Stimulated activated naive B cell treated with anti-CD40 and anti-IgM and Interleukin-4, amounts not matched to agents 10 μg/mL and 1 μg/mL and 100 μg/mL, for 72 hours (primary cell): ENCODE results near the gene C16orf92.
A peak's percentile ranks its signal among the peaks of the same experiment; 100 is the strongest.
"Not testable (repeated sequence)": the region's sequence is repeated elsewhere in the genome, so short reads cannot be mapped to it uniquely, and the experiment has no call there.

ENCODE experiments used
- ATAC-seq, 2 donors: fragments of 150-1000 bp; cut with Tn5 transposase; replicated peaks; 2 replicates each; pipeline ENCODE4 v1.10.0; 2021; ENCODE audit warnings: moderate library complexity in 1 of 2
- DNase-seq: peaks from one replicate; pipeline ENCODE4 v3.0.0; 2021
- H3K27ac Mint-ChIP-seq: one replicate; pipeline ENCODE4 v1.8.0; 2022; ENCODE audit warnings: mild to moderate bottlenecking, mixed read lengths
- H3K27me3 Mint-ChIP-seq, 2 donors: one replicate each; pipeline ENCODE4 v1.8.0; 2022; ENCODE audit warnings: mixed read lengths in 2 of 2
- H3K36me3 Mint-ChIP-seq, 2 donors: one replicate each; pipeline ENCODE4 v1.8.0; 2022; ENCODE audit warnings: mixed read lengths in 2 of 2, mild to moderate bottlenecking in 1 of 2
- H3K4me1 Mint-ChIP-seq, 2 donors: one replicate each; pipeline ENCODE4 v1.8.0; 2022; ENCODE audit warnings: mixed read lengths in 2 of 2, mild to moderate bottlenecking in 1 of 2
- H3K4me3 Mint-ChIP-seq, 2 donors: one replicate each; pipeline ENCODE4 v1.8.0; 2022; ENCODE audit warnings: mild to moderate bottlenecking in 2 of 2, mixed read lengths in 2 of 2, moderate library complexity in 1 of 2
- H3K9me3 Mint-ChIP-seq, 2 donors: one replicate each; pipeline ENCODE4 v1.8.0; 2022; ENCODE audit warnings: mixed read lengths in 2 of 2, mild to moderate bottlenecking in 1 of 2

The C16orf92 gene

GRCh38 chr16:30005341-30006094 lies 17.5 kb upstream of the C16orf92 start:
- ATAC-seq (peak; percentile 71 to 79), DNase-seq (no peak)
- peaks cover 24 to 38% of the 10 kb centered on the region in 2 donors for H3K36me3 Mint-ChIP-seq
- peaks cover 24% of the 10 kb centered on the region in 2 donors for H3K4me1 Mint-ChIP-seq
- H3K27me3 Mint-ChIP-seq: peaks cover 16 to 17% of the 10 kb centered on the region in 2 donors
- H3K4me3 Mint-ChIP-seq: no peak overlapping the region
- no peaks in the 10 kb centered on the region for H3K9me3 Mint-ChIP-seq
- no peak overlapping the region for H3K27ac Mint-ChIP-seq

- Mint-ChIP-seq H3K36me3 (peaks cover 24 to 38% of the 10 kb centered on the region in 2 donors), H3K27me3 (peaks cover 17 to 19% of the 10 kb centered on the region in 2 donors)
- ATAC-seq: no peak
Measured at GRCh38 chr16:30006095-30006473, 16.9 kb upstream of the C16orf92 start.

DNA sequence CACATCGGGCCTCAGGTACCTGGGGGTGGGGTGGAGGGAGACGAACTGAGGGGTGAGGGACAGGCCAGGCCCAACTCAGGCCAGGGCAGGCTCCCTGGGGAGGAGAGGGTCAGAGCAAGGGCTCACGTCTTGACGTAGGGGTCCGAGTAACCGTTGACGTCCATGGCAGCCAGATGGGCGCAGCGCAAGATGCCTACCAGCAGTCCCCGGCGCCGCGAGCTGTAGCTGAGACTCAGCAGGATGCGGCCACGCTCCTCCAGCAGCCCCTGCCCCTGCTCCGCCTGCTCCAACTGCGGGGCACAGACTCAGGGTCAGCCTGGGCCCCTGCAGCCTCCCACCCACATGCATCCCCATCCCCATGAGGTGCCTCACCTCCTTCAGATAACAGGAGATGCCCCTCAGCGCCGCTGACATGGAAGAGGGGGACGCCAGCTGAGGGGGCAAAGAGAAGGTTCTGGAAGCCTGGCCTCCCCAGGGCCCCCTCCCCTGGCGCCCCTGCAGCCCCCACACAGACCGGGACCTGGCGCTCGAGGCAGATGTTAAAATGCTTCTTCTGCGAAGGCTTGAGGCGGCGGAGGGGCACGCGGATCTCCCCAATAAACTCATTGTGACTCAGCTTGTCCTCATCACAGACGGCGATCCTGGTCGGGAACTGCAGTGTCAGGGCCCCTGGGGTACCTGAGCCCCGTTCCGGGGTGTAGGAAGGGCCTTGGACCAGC lies 16.2 kb upstream of the C16orf92 start:
- ATAC-seq (no peak), DNase-seq (no peak)
- Mint-ChIP-seq H3K27me3 (peaks cover 22 to 25% of the 10 kb centered on the region in 2 donors), H3K4me1 (peaks cover 25 to 34% of the 10 kb centered on the region in 2 donors), H3K36me3 (peaks cover 18 to 32% of the 10 kb centered on the region in 2 donors), H3K4me3 (no peak overlapping the region), H3K27ac (no peak overlapping the region), H3K9me3 (no peaks in the 10 kb centered on the region)

More at GRCh38 chr16:30006095-30006473, 16.9 kb upstream of the C16orf92 start:
- Mint-ChIP-seq H3K9me3 (no peaks in the 10 kb centered on the region), H3K27ac (no peak overlapping the region), H3K4me1 (peaks cover 25 to 27% of the 10 kb centered on the region in 2 donors), H3K4me3 (no peak overlapping the region)
- no peak for DNase-seq

GRCh38 chr16:30007378-30007895 lies 15.6 kb upstream of the C16orf92 start:
- ATAC-seq (no peak), DNase-seq (no peak)
- Mint-ChIP-seq H3K36me3 (peaks cover 13 to 30% of the 10 kb centered on the region in 2 donors), H3K27me3 (peaks cover 26 to 30% of the 10 kb centered on the region in 2 donors), H3K4me3 (no peak overlapping the region), H3K9me3 (no peaks in the 10 kb centered on the region), H3K27ac (peak overlapping the region; percentile 80), H3K4me1 (peaks cover 27 to 40% of the 10 kb centered on the region in 2 donors)

GRCh38 chr16:30009085-30009862 lies 13.7 kb upstream of the C16orf92 start:
- Mint-ChIP-seq H3K27ac (no peak overlapping the region), H3K4me3 (peak overlapping the region in 1 of 2 donors; percentile 70), H3K27me3 (peaks cover 26 to 30% of the 10 kb centered on the region in 2 donors), H3K9me3 (no peaks in the 10 kb centered on the region), H3K4me1 (peaks cover 23 to 40% of the 10 kb centered on the region in 2 donors), H3K36me3 (peaks cover 6 to 16% of the 10 kb centered on the region in 2 donors)
- ATAC-seq: no peak
- no peak for DNase-seq

- Mint-ChIP-seq H3K4me3 (peak overlapping the region; percentile 61 to 72), H3K9me3 (no peaks in the 10 kb centered on the region), H3K4me1 (peaks cover 17 to 30% of the 10 kb centered on the region in 2 donors), H3K27me3 (peaks cover 26 to 31% of the 10 kb centered on the region in 2 donors), H3K36me3 (peaks cover 5 to 14% of the 10 kb centered on the region in 2 donors), H3K27ac (no peak overlapping the region)
- DNase-seq (no peak), ATAC-seq (peak in 1 of 2 donors; percentile 13)
Measured at GRCh38 chr16:30009990-30010843, 12.8 kb upstream of the C16orf92 start.

GRCh38 chr16:30010844-30011713 lies 11.9 kb upstream of the C16orf92 start, which contains the start of gene DOC2A:
Gene DOC2A, minus strand, starts transcription at chr16:30011027. Its CDS starts 805 bp downstream, at chr16:30010222.
- Mint-ChIP-seq H3K27me3 (peaks cover 26 to 37% of the 10 kb centered on the region in 2 donors), H3K36me3 (peaks cover 5 to 14% of the 10 kb centered on the region in 2 donors), H3K9me3 (no peaks in the 10 kb centered on the region), H3K4me1 (peaks cover 14 to 27% of the 10 kb centered on the region in 2 donors), H3K27ac (peak within 1 kb of the TSS; percentile 85), H3K4me3 (peak within 1 kb of the TSS; percentile 83 to 90)
- DNase-seq: no peak
- ATAC-seq: peak; percentile 52 to 61

DNA sequence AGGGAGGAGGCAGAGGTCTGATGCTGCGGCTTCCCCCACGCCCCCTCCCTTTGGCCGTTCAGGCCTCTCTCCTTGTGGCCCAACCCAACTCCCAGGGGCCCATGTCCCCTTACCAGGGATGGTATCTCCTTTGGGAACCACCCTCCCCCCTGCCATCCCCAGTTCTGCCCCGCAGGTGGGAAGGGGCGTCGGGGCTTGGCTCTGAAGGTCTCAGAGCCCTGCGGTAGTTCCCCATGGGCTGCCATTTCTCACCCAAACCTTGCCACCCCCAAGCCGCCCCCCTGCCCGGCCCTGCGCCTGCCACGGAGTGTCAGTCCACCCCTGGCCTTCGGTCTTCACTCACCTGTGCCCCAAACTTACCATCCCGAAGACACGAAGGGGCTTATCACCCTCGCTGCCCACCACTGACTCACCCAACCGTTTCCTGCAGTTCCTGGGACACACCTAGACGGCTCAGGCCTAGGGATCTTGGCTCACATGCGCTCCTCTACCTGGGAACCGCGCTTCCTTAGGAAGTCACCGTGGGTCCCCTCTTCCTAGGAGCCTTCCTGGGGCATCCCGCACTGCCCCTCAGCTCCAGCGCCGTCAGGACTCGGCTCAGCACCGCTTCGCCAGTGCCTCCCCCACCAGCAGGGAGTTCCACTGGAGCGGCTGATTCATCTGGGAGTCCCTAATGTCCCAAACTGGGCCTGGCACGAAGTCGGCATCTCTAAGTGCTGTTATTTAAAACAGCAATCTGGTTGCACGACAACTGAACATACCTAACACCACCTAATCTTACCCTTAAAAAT lies 11.1 kb upstream of the C16orf92 start:
- peak overlapping the region; percentile 85 for H3K27ac Mint-ChIP-seq
- H3K36me3 Mint-ChIP-seq: peaks cover 5 to 11% of the 10 kb centered on the region in 2 donors
- ATAC-seq (no peak), DNase-seq (no peak)
- H3K4me1 Mint-ChIP-seq: peaks cover 14 to 27% of the 10 kb centered on the region in 2 donors
- H3K9me3 Mint-ChIP-seq: no peaks in the 10 kb centered on the region
- H3K4me3 Mint-ChIP-seq: peak overlapping the region; percentile 83 to 90
- H3K27me3 Mint-ChIP-seq: peaks cover 31 to 42% of the 10 kb centered on the region in 2 donors

- not testable (repeated sequence) for H3K36me3 Mint-ChIP-seq, H3K9me3 Mint-ChIP-seq, H3K27ac Mint-ChIP-seq, H3K4me3 Mint-ChIP-seq, DNase-seq, ATAC-seq
- Mint-ChIP-seq H3K4me1 (peaks cover 14 to 27% of the 10 kb centered on the region in 2 donors), H3K27me3 (peaks cover 31 to 49% of the 10 kb centered on the region in 2 donors)
Measured at GRCh38 chr16:30012598-30012997, 10.4 kb upstream of the C16orf92 start.

DNA sequence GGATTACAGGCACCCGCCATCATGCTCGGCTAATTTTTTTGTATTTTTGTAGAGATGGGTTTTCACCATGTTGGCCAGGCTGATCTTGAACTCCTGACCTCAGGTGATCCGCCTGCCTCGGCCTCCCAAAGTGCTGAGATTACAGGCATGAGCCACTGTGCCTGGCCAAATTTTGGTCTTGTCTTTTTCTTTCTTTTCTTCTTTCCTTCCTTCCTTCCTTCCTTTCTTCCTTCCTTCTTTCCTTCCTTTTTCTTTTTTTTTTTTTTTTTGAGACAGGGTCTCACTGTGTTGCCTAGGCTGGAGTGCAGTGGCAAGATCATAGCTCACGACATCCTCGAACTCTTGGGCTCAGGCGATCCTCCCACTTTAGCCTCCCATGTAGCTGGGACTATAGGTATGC lies 7.5 kb upstream of the C16orf92 start:
- not testable (repeated sequence) for H3K36me3 Mint-ChIP-seq, H3K9me3 Mint-ChIP-seq, DNase-seq, ATAC-seq, H3K4me3 Mint-ChIP-seq
- H3K27ac Mint-ChIP-seq: peak overlapping the region; percentile 52
- H3K4me1 Mint-ChIP-seq: peaks cover 10 to 21% of the 10 kb centered on the region in 2 donors
- H3K27me3 Mint-ChIP-seq: peaks cover 16 to 33% of the 10 kb centered on the region in 2 donors

- Mint-ChIP-seq H3K27ac (no peak overlapping the region), H3K4me3 (no peak overlapping the region), H3K36me3 (peaks cover 1 to 4% of the 10 kb centered on the region in 2 donors), H3K4me1 (peaks cover 15 to 25% of the 10 kb centered on the region in 2 donors), H3K9me3 (peaks cover 0 to 2% of the 10 kb centered on the region in 2 donors), H3K27me3 (peaks cover 11 to 25% of the 10 kb centered on the region in 2 donors)
- ATAC-seq (no peak), DNase-seq (no peak)
Measured at GRCh38 chr16:30016555-30017276, 6.3 kb upstream of the C16orf92 start.
